GM18505 (cell line): ENCODE measurements around the gene SLC25A34.

Experiments used
- ATAC-seq: cut with Tn5 transposase; IDR thresholded peaks from one replicate; pipeline ENCODE4 v1.9.1; 2021; ENCODE audit not compliant: unreplicated experiment
- POLR2A ChIP-seq: IDR thresholded peaks from 4 replicates; pipeline ENCODE4 v1.6.1; 2011; ENCODE audit warnings: borderline replicate concordance; ENCODE audit not compliant: insufficient read depth, insufficient read length; ENCODE audit errors: extremely low read depth

SLC25A34 gene

GRCh38 chr1:15768388-15768787 lies 32.3 kb downstream of the SLC25A34 start:
- TF ChIP-seq POLR2A = no peak
- ATAC-seq = no peak

- ATAC-seq = no peak
- TF ChIP-seq POLR2A = no peak
These were observed 34.4 kb downstream of the SLC25A34 start for GRCh38 chr1:15770313-15770962.

- TF ChIP-seq POLR2A = no peak
- no peak for ATAC-seq
These were observed 35.9 kb downstream of the SLC25A34 start for GRCh38 chr1:15771836-15772515.

- no peak for TF ChIP-seq POLR2A
- ATAC-seq = no peak
These were observed 39.6 kb downstream of the SLC25A34 start for GRCh38 chr1:15775706-15776105.

GRCh38 chr1:15777909-15778707 lies 42.0 kb downstream of the SLC25A34 start:
- ATAC-seq = no peak
- no peak for TF ChIP-seq POLR2A

GRCh38 chr1:15785683-15786082 lies 49.6 kb downstream of the SLC25A34 start:
- no peak for TF ChIP-seq POLR2A
- ATAC-seq = no peak

GRCh38 chr1:15786581-15786980 lies 50.5 kb downstream of the SLC25A34 start:
- no peak for ATAC-seq
- TF ChIP-seq POLR2A = no peak

- no peak for ATAC-seq
- no peak for TF ChIP-seq POLR2A
These were observed 52.7 kb downstream of the SLC25A34 start for GRCh38 chr1:15788624-15789301.
